GM12878 (cell line): ENCODE measurements around the gene ATXN7L1. TPM values are rescaled to one million over a fixed set of nuclear protein-coding genes. Genes with fewer than 3 reads are reported as not detected.

Experiments used
- ATAC-seq: fragments of 200-7000 bp; cut with Tn5 transposase; 3 replicates; pipeline ENCODE4 v1.9.1; 2020; ENCODE audit warnings: mild to moderate bottlenecking, moderate library complexity
- BruUV-seq: library from RNA; stranded (reverse); fragments of 400-500 nt; replicated peaks from 2 replicates; lab custom pipeline; 2021; lab: Mats Ljungman, UMichigan
- CTCF ChIA-PET: fragments of 300-600 bp; sonication (Branson Sonifier 250); formaldehyde crosslinking; extraction: SDS; loops from one replicate; lab custom pipeline; 2021; ENCODE audit warnings: inconsistent platforms; lab: Yijun Ruan, JAX
- POLR2A ChIA-PET: fragments of 350-600 bp; formaldehyde crosslinking; extraction: SDS; loops from one replicate; lab custom pipeline; 2021; ENCODE audit warnings: inconsistent platforms; lab: Charles Lee
- RAD21 ChIA-PET: fragments of 300-600 bp; sonication (Branson Sonifier 250); formaldehyde crosslinking; loops from one replicate; lab custom pipeline; 2023; ENCODE audit warnings: antibody characterized with exemption; ENCODE audit not compliant: unreplicated experiment; lab: Charles Lee
- SMC1A ChIA-PET: fragments of 300-600 bp; sonication (Branson Sonifier 250); formaldehyde crosslinking; loops from one replicate; lab custom pipeline; 2023; ENCODE audit not compliant: unreplicated experiment, uncharacterized antibody; lab: Charles Lee
- DNase-seq: peaks from one replicate; pipeline ENCODE4 v3.0.0-alpha.2; 2011; ENCODE audit warnings: low read depth, low spot score
- FAIRE-seq: peaks from 3 replicates; lab custom pipeline; 2011; peaks lifted over from hg19 to GRCh38; lab: Jason Lieb, UNC
- H2AFZ ChIP-seq: 2 replicates; pipeline ENCODE4 v1.6.0; 2011; ENCODE audit warnings: low read depth, low read length, control low read depth; ENCODE audit not compliant: control insufficient read depth
- H3K27ac ChIP-seq: 2 replicates; pipeline ENCODE4 v1.5.1; 2011; ENCODE audit warnings: control low read depth; ENCODE audit not compliant: control insufficient read depth, insufficient read depth
- H3K27me3 ChIP-seq, 2 experiments: replicated peaks in 1 of 2; 2 replicates each; pipeline versions ENCODE4 v1.6.0 to v1.6.1; 2011; ENCODE audit warnings: low read length in 1 of 2; ENCODE audit not compliant: control insufficient read depth in 2 of 2, insufficient read depth in 2 of 2
- H3K36me3 ChIP-seq, 2 experiments: 2 replicates each; pipeline ENCODE4 v1.5.1; 2011; ENCODE audit warnings: low read length in 1 of 2; ENCODE audit not compliant: control insufficient read depth in 2 of 2, insufficient read depth in 2 of 2
- H3K4me1 ChIP-seq: 2 replicates; pipeline ENCODE4 v1.6.1; 2011; ENCODE audit warnings: mild to moderate bottlenecking, low read length, moderate library complexity, mixed read lengths; ENCODE audit not compliant: control insufficient read depth, insufficient read depth
- H3K4me2 ChIP-seq: 2 replicates; pipeline ENCODE4 v1.6.0; 2011; ENCODE audit warnings: control low read depth; ENCODE audit not compliant: control insufficient read depth, insufficient read depth
- H3K4me3 ChIP-seq: fragments of 200-600 bp; sonication (generic); 2 replicates; pipeline ENCODE4 v1.5.1; 2016
- H3K79me2 ChIP-seq: 2 replicates; pipeline ENCODE4 v1.6.0; 2011; ENCODE audit warnings: low read length; ENCODE audit not compliant: control insufficient read depth, insufficient read depth
- H3K9ac ChIP-seq: 2 replicates; pipeline ENCODE4 v1.8.0; 2011; ENCODE audit warnings: low read length, control low read depth, mixed read lengths; ENCODE audit not compliant: control insufficient read depth, insufficient read depth
- H3K9me3 ChIP-seq: replicated peaks from 3 replicates; pipeline ENCODE4 v1.5.1; 2011; ENCODE audit warnings: mild to moderate bottlenecking, low read length; ENCODE audit not compliant: control insufficient read depth, insufficient read depth
- H4K20me1 ChIP-seq: 2 replicates; pipeline ENCODE4 v1.6.0; 2011; ENCODE audit not compliant: control insufficient read depth, insufficient read depth
- CHD4 ChIP-seq: fragments of 200-600 bp; sonication (generic); IDR thresholded peaks from 2 replicates; pipeline ENCODE4 v1.6.1; 2016; ENCODE audit warnings: mild to moderate bottlenecking
- DPF2 ChIP-seq: fragments of 450-650 bp; IDR thresholded peaks from 2 replicates; pipeline ENCODE4 v1.6.1; 2017; ENCODE audit warnings: mild to moderate bottlenecking
- FOS ChIP-seq: IDR thresholded peaks from 3 replicates; pipeline ENCODE4 v1.6.1; 2011; ENCODE audit warnings: borderline replicate concordance; ENCODE audit not compliant: insufficient read length; ENCODE audit errors: extremely low read depth
- GABPA ChIP-seq: IDR thresholded peaks from 2 replicates; pipeline ENCODE4 v1.6.1; 2014; ENCODE audit warnings: antibody characterized with exemption, low read depth, mild to moderate bottlenecking, inconsistent platforms
- GATAD2B ChIP-seq: fragments of 450-650 bp; conservative IDR thresholded peaks from 2 replicates; pipeline ENCODE4 v1.6.1; 2017; ENCODE audit warnings: low read depth, mild to moderate bottlenecking, moderate library complexity
- HCFC1 ChIP-seq: fragments of 150-350 bp; IDR thresholded peaks from 2 replicates; pipeline ENCODE4 v1.6.1; 2014; ENCODE audit warnings: low read length
- HDAC2 ChIP-seq: fragments of 200-600 bp; sonication (generic); IDR thresholded peaks from 2 replicates; pipeline ENCODE4 v1.6.1; 2017
- MXI1 ChIP-seq: fragments of 150-350 bp; IDR thresholded peaks from 2 replicates; pipeline ENCODE4 v1.6.1; 2011; ENCODE audit warnings: low read depth, mild to moderate bottlenecking, inconsistent platforms, low read length, improper control_type of control experiment
- MYB ChIP-seq: fragments of 150-350 bp; IDR thresholded peaks from 2 replicates; pipeline ENCODE4 v1.6.1; 2014; ENCODE audit warnings: mild to moderate bottlenecking, low read depth, low read length, borderline replicate concordance
- NFYA ChIP-seq: IDR thresholded peaks from 2 replicates; pipeline ENCODE4 v1.6.1; 2011; ENCODE audit warnings: low read depth, mild to moderate bottlenecking, low read length, improper control_type of control experiment, borderline replicate concordance
- PAX5 ChIP-seq: IDR thresholded peaks from 2 replicates; pipeline ENCODE4 v1.6.1; 2011; ENCODE audit warnings: low read depth, low read length, borderline replicate concordance
- RFX5 ChIP-seq: IDR thresholded peaks from 2 replicates; pipeline ENCODE4 v1.6.1; 2011; ENCODE audit warnings: low read depth, low read length, improper control_type of control experiment
- SIX5 ChIP-seq: IDR thresholded peaks from 2 replicates; pipeline ENCODE4 v1.6.1; 2011; ENCODE audit warnings: mild to moderate bottlenecking, low read depth, low read length, moderate library complexity; ENCODE audit not compliant: severe bottlenecking
- ZBED1 ChIP-seq: IDR thresholded peaks from 2 replicates; pipeline ENCODE4 v1.6.1; 2016; ENCODE audit warnings: borderline replicate concordance
- ZSCAN29 ChIP-seq: fragments of 450-650 bp; IDR thresholded peaks from 2 replicates; pipeline ENCODE4 v1.6.1; 2017; ENCODE audit warnings: mild to moderate bottlenecking, moderate library complexity
- WGBS: methylation state at CpG from one replicate; pipeline ENCODE4 v1.1.6; 2016; ENCODE audit warnings: low lambda C conversion rate; ENCODE audit not compliant: insufficient replicate concordance, insufficient coverage; ENCODE audit errors: missing lambda C conversion rate; 5-methylcytosine and 5-hydroxymethylcytosine counted together
- in situ Hi-C: fragments of 300-500 bp; cut with MboI; formaldehyde crosslinking; loops from 9 replicates; pipeline ENCODE4 v1.14.3; 2018; ENCODE audit warnings: mixed read lengths
- intact Hi-C: fragments of 100-400 bp; cut with micrococcal nuclease; formaldehyde crosslinking; loops from one replicate; pipeline ENCODE4 v1.14.2; 2022; ENCODE audit not compliant: unreplicated experiment
- polyA plus RNA-seq, 11 experiments: library from polyadenylated mRNA; depleted of rRNA in 4 of 11; unstranded in 6 of 11; stranded (reverse) in 5 of 11; fragments of >200 nt; fragmentation: Nextera tagmentation in 4 of 11; fragmentation: Illumina TruSeq in 1 of 11; extraction: Ambion mirVana in 4 of 11; extraction: Trizol in 1 of 11; gene quantifications; 1 replicate in 1 of 11; 2 replicates in 10 of 11; pipeline versions ENCODE4 v1.2.1 to v1.2.3, GENCODE V29; 2011 to 2016; ENCODE audit warnings: inconsistent platforms in 2 of 11, missing spikeins in 2 of 11, low read depth in 1 of 11
- total RNA-seq, 4 experiments: library from RNA; depleted of rRNA in 3 of 4; stranded (reverse); fragments of >200 nt in 3 of 4; fragmentation: Illumina TruSeq in 1 of 4; extraction: Trizol in 1 of 4; gene quantifications; 2 replicates each; pipeline versions ENCODE4 v1.2.1 to v1.2.3, GENCODE V29; 2013 to 2021
- TF ChIP-seq, protein P1 (sequence below): fragments of 450-650 bp; IDR thresholded peaks from 2 replicates; pipeline ENCODE4 v1.6.1; 2017; ENCODE audit warnings: mild to moderate bottlenecking, moderate library complexity
- TF ChIP-seq, protein P2 (sequence below): fragments of 150-350 bp; IDR thresholded peaks from 2 replicates; pipeline ENCODE4 v1.6.1; 2014; ENCODE audit warnings: mild to moderate bottlenecking, low read depth, low read length

ATXN7L1 gene
- total and polyA plus RNA-seq, 10 of the 15 experiments (the other 5 are each of a cell fraction or from before 2014, with no cell fraction given): 0.40 to 2.9 (median 1.2) TPM

DNA sequence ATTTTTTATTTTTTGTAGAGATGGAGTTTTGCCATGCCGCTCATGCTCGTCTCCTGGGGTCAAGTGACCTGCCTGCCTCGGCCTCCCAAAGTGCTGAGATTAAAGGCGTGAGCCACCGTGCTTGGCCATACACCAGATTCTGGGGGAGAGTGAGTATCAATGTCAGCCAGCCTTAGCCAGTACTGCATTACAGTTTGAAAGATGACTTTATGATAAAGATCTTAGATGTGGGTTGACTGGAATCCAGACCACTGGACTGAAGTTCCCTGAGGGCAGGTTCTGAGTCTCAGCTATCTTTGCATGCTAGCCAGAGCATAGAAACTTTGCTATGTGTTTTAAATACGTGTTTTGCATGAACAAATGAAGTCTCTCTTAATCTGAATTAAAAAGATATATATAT is 177.9 kb downstream of the ATXN7L1 start (continued):
- TF ChIP-seq GATAD2B: no peak

DNA sequence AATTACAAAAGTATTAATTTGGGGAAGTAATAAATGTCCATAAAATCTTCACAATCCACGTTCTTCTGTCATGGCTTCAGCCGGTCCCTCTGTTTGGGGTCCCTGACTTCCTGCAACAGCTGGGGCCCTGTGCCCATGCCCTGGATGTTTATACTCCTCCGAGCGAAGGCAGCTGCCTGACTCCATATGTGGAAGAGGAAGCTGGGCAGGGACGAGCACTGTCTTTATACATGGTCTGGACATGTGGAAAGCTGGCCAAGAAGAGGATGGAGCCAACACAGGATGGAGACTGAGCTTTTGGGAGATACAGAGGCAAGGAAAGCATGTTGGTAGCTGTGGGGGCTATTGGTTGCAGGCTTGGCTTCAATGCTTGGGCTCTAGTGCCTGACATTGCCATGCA is 178.6 kb downstream of the ATXN7L1 start:
- H3K9me3 ChIP-seq: peaks cover 2% of the 10 kb centered on the region; the same call in 2 of the 3 replicates
- no peaks in the 10 kb centered on the region for H3K4me1 ChIP-seq
- H3K4me2 ChIP-seq: no peak overlapping the region
- no peak for ATAC-seq
- H2AFZ ChIP-seq: no peak overlapping the region
- no peak for DNase-seq
- RAD21 ChIA-PET: no interaction called here
- SMC1A ChIA-PET: no interaction called here
- H3K9ac ChIP-seq: no peak overlapping the region
- FAIRE-seq: no peak
- POLR2A ChIA-PET: no interaction called here
- H3K36me3 ChIP-seq: no peaks in the 10 kb centered on the region
- TF ChIP-seq FOS: no peak
- no peak for TF ChIP-seq HCFC1
- no peak for TF ChIP-seq MXI1
- no peak for TF ChIP-seq ZBED1
- no peak for TF ChIP-seq CHD4
- TF ChIP-seq PAX5: no peak
- TF ChIP-seq NFYA: no peak
- no peak for TF ChIP-seq GABPA
- TF ChIP-seq DPF2: no peak
- TF ChIP-seq, protein P1, sequence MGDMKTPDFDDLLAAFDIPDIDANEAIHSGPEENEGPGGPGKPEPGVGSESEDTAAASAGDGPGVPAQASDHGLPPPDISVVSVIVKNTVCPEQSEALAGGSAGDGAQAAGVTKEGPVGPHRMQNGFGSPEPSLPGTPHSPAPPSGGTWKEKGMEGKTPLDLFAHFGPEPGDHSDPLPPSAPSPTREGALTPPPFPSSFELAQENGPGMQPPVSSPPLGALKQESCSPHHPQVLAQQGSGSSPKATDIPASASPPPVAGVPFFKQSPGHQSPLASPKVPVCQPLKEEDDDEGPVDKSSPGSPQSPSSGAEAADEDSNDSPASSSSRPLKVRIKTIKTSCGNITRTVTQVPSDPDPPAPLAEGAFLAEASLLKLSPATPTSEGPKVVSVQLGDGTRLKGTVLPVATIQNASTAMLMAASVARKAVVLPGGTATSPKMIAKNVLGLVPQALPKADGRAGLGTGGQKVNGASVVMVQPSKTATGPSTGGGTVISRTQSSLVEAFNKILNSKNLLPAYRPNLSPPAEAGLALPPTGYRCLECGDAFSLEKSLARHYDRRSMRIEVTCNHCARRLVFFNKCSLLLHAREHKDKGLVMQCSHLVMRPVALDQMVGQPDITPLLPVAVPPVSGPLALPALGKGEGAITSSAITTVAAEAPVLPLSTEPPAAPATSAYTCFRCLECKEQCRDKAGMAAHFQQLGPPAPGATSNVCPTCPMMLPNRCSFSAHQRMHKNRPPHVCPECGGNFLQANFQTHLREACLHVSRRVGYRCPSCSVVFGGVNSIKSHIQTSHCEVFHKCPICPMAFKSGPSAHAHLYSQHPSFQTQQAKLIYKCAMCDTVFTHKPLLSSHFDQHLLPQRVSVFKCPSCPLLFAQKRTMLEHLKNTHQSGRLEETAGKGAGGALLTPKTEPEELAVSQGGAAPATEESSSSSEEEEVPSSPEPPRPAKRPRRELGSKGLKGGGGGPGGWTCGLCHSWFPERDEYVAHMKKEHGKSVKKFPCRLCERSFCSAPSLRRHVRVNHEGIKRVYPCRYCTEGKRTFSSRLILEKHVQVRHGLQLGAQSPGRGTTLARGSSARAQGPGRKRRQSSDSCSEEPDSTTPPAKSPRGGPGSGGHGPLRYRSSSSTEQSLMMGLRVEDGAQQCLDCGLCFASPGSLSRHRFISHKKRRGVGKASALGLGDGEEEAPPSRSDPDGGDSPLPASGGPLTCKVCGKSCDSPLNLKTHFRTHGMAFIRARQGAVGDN: no peak
- TF ChIP-seq, protein P2, sequence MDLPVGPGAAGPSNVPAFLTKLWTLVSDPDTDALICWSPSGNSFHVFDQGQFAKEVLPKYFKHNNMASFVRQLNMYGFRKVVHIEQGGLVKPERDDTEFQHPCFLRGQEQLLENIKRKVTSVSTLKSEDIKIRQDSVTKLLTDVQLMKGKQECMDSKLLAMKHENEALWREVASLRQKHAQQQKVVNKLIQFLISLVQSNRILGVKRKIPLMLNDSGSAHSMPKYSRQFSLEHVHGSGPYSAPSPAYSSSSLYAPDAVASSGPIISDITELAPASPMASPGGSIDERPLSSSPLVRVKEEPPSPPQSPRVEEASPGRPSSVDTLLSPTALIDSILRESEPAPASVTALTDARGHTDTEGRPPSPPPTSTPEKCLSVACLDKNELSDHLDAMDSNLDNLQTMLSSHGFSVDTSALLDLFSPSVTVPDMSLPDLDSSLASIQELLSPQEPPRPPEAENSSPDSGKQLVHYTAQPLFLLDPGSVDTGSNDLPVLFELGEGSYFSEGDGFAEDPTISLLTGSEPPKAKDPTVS: no peak
- TF ChIP-seq ZSCAN29: no peak
- TF ChIP-seq MYB: no peak
- no peak for TF ChIP-seq HDAC2
- TF ChIP-seq RFX5: no peak
- no peak for TF ChIP-seq SIX5
- TF ChIP-seq, all 136 proteins: peak for 0
- CTCF ChIA-PET: interaction anchor here (1.5 kb wide), 1 partner anchor 345 kb away, joined by 5 read pairs; no protein-coding TSS in a partner anchor
- Histone ChIP-seq H3K79me2 (no peaks in the 10 kb centered on the region), H3K4me3 (no peak overlapping the region), H3K27ac (no peak overlapping the region), H4K20me1 (no peaks in the 10 kb centered on the region), H3K27me3 (0 out of 4 replicates have a peak, but pooled peaks cover 0 to 3% of the 10 kb centered on the region in 2 experiments)
- 65% methylated on average over 5 of the region's 5 CpGs for WGBS
- no TSS peak for BruUV-seq
- in situ Hi-C loops: no loop called here
- intact Hi-C loops: no loop called here
